Sigmoid colon (tissue), 7 donors: ENCODE results near the gene PAK1. TPM values are rescaled to one million over a fixed set of nuclear protein-coding genes. Genes with fewer than 3 reads are reported as not detected.

Source experiments
- DNase-seq: peaks from one replicate; pipeline ENCODE4 v3.0.0-alpha.2; 2019
- H3K27ac ChIP-seq, 4 donors: fragments of 200-600 bp; sonication (generic); one replicate each; pipeline ENCODE4 v1.5.1; 2016 to 2019; ENCODE audit warnings: mild to moderate bottlenecking in 1 of 4
- H3K27me3 ChIP-seq, 3 donors: fragments of 200-600 bp; sonication (generic); one replicate each; pipeline ENCODE4 v1.5.1; 2019; ENCODE audit warnings: mild to moderate bottlenecking in 1 of 3
- H3K36me3 ChIP-seq, 4 donors: fragments of 200-600 bp; sonication (generic); one replicate each; pipeline ENCODE4 v1.5.1; 2016 to 2019
- H3K4me1 ChIP-seq, 4 donors: fragments of 200-600 bp; sonication (generic); one replicate each; pipeline ENCODE4 v1.5.1; 2017 to 2019
- H3K4me3 ChIP-seq, 4 donors: fragments of 200-600 bp; sonication (generic); one replicate each; pipeline ENCODE4 v1.5.1; 2017 to 2019; ENCODE audit warnings: mild to moderate bottlenecking in 2 of 4, moderate library complexity in 1 of 4
- H3K9me3 ChIP-seq, 4 donors: fragments of 200-600 bp in 3 of 4; sonication (generic) in 3 of 4; one replicate each; pipeline versions ENCODE4 v1.5.1 to v1.6.1; 2013 to 2019
- CTCF ChIP-seq, 4 experiments: fragments of 450-650 bp in 3 of 4; fragments of 200-600 bp in 1 of 4; IDR thresholded peaks; one replicate each; pipeline ENCODE4 v1.5.1; 2016 to 2019; ENCODE audit warnings: antibody characterized with exemption in 4 of 4, mild to moderate bottlenecking in 3 of 4, moderate library complexity in 2 of 4
- EP300 ChIP-seq, 4 donors: sonication (generic); formaldehyde crosslinking; IDR thresholded peaks; one replicate each; pipeline ENCODE4 v1.6.1; 2017; ENCODE audit warnings: antibody characterized with exemption in 4 of 4
- POLR2A ChIP-seq, 2 donors: fragments of 450-650 bp; IDR thresholded peaks; one replicate each; pipeline ENCODE4 v1.6.1; 2016; ENCODE audit warnings: antibody characterized with exemption in 2 of 2, mild to moderate bottlenecking in 2 of 2, moderate library complexity in 2 of 2
- POLR2AphosphoS5 ChIP-seq, 4 donors: sonication (generic); formaldehyde crosslinking; IDR thresholded peaks; one replicate each; pipeline ENCODE4 v1.6.1; 2017; ENCODE audit warnings: antibody characterized with exemption in 4 of 4
- WGBS, 2 donors: extraction: QIAGEN DNeasy Blood & Tissue Kit; methylation state at CpG; one replicate each; pipeline ENCODE4 v1.1.7; 2013; 5-methylcytosine and 5-hydroxymethylcytosine counted together
- intact Hi-C: fragments of 100-400 bp; cut with DNase I; formaldehyde crosslinking; loops from one replicate; pipeline ENCODE4 v1.15.1; 2023
- polyA plus RNA-seq, 3 donors: library from polyadenylated mRNA; stranded (reverse); fragments of 200-250 nt; gene quantifications; one replicate each; pipeline ENCODE4 v1.2.3, GENCODE V29; 2013
- total RNA-seq, 4 donors: library from RNA; depleted of rRNA; stranded (reverse); fragments of >200 nt; gene quantifications; one replicate each; pipeline ENCODE4 v1.1.0, GENCODE V29; 2016
- donor health status: healthy with polysubstance abuse.
- donor health status: Bipolar disorder and iron deficiency.
- donor health status: healthy.

The PAK1 gene
- total and polyA plus RNA-seq, 7 donors: 24.6 to 79.3 (median 37.7) TPM

GRCh38 chr11:77410076-77410827 is 63.6 kb downstream of the PAK1 start:
- peak overlapping the region in 3 of 4 donors; percentile 84 to 89 (median 87) for H3K27ac ChIP-seq
- no peak overlapping the region for H3K4me3 ChIP-seq
- WGBS, 2 donors: 70 to 78% methylated on average over 4 of the region's 4 CpGs
- H3K4me1 ChIP-seq: peaks cover 0 to 53% (median 38%) of the 10 kb centered on the region in 4 donors
- no peaks in the 10 kb centered on the region for H3K27me3 ChIP-seq
- H3K36me3 ChIP-seq: no peaks in the 10 kb centered on the region
- TF ChIP-seq EP300 (IDR thresholded peaks at IDR 0.05) (no peak), CTCF (IDR thresholded peaks at IDR 0.05) (no peak), POLR2A (IDR thresholded peaks at IDR 0.05) (no peak), POLR2AphosphoS5 (IDR thresholded peaks at IDR 0.05) (no peak)
- no peak for DNase-seq
- intact Hi-C loops: loop anchor here (2.0 to 5.0 kb wide), 2 partner anchors 63 to 548 kb away; partner anchors contain the start of gene ACER3
- H3K9me3 ChIP-seq: no peaks in the 10 kb centered on the region

- Histone ChIP-seq H3K9me3 (no peaks in the 10 kb centered on the region), H3K4me1 (peaks cover 0 to 57% (median 44%) of the 10 kb centered on the region in 4 donors), H3K27me3 (no peaks in the 10 kb centered on the region), H3K27ac (no peak overlapping the region), H3K4me3 (no peak overlapping the region), H3K36me3 (no peaks in the 10 kb centered on the region)
- intact Hi-C loops: no loop called here
- DNase-seq: no peak
- WGBS, 2 donors: 95 to 96% methylated on average over 1 of the region's 1 CpG
- TF ChIP-seq EP300 (IDR thresholded peaks at IDR 0.05) (no peak), CTCF (IDR thresholded peaks at IDR 0.05) (no peak), POLR2AphosphoS5 (IDR thresholded peaks at IDR 0.05) (no peak)
Observed at GRCh38 chr11:77409046-77409445, 64.8 kb downstream of the PAK1 start.

- intact Hi-C loops: no loop called here
- DNase-seq: no peak
- WGBS, 2 donors: 11 to 30% methylated on average over 4 of the region's 4 CpGs
- Histone ChIP-seq H3K27ac (peak overlapping the region in 2 of 4 donors; percentile 9 to 62), H3K4me3 (no peak overlapping the region), H3K27me3 (no peaks in the 10 kb centered on the region), H3K4me1 (peaks cover 0 to 57% (median 44%) of the 10 kb centered on the region in 4 donors), H3K36me3 (no peaks in the 10 kb centered on the region), H3K9me3 (no peaks in the 10 kb centered on the region)
- TF ChIP-seq POLR2AphosphoS5 (IDR thresholded peaks at IDR 0.05) (peak in 2 of 4 donors; percentile 21 to 33), POLR2A (IDR thresholded peaks at IDR 0.05) (no peak), EP300 (IDR thresholded peaks at IDR 0.05) (no peak), CTCF (IDR thresholded peaks at IDR 0.05) (no peak)
Observed at GRCh38 chr11:77407613-77408012, 66.3 kb downstream of the PAK1 start.

GRCh38 chr11:77406396-77406795 is 67.5 kb downstream of the PAK1 start:
- Histone ChIP-seq H3K9me3 (no peaks in the 10 kb centered on the region), H3K27me3 (no peaks in the 10 kb centered on the region), H3K4me1 (peaks cover 0 to 58% (median 37%) of the 10 kb centered on the region in 4 donors), H3K36me3 (no peaks in the 10 kb centered on the region), H3K27ac (no peak overlapping the region), H3K4me3 (no peak overlapping the region)
- intact Hi-C loops: no loop called here
- DNase-seq: no peak
- 27 to 70% methylated on average over 3 of the region's 3 CpGs for WGBS, 2 donors
- no peak for TF ChIP-seq EP300 (IDR thresholded peaks at IDR 0.05)
- TF ChIP-seq CTCF (IDR thresholded peaks at IDR 0.05): no peak
- no peak for TF ChIP-seq POLR2AphosphoS5 (IDR thresholded peaks at IDR 0.05)
- TF ChIP-seq POLR2A (IDR thresholded peaks at IDR 0.05): no peak
